MM.1S (cell line): ENCODE measurements around the gene PRXL2A.
"Not testable (repeated sequence)": the region's sequence is repeated elsewhere in the genome, so short reads cannot be mapped to it uniquely, and the experiment has no call there.

ENCODE experiments used
- DNase-seq: peaks from one replicate; pipeline ENCODE4 v3.0.0-alpha.2; 2015
- H2AFZ ChIP-seq: fragments of 300-600 bp; sonication (generic); 2 replicates; pipeline ENCODE4 v1.6.0; 2016; ENCODE audit warnings: antibody characterized with exemption, low read length
- H3F3A ChIP-seq: fragments of 300-600 bp; sonication (generic); 2 replicates; pipeline ENCODE4 v1.6.1; 2016; ENCODE audit warnings: mild to moderate bottlenecking, antibody characterized with exemption, low read length, moderate library complexity, mixed read lengths; ENCODE audit not compliant: insufficient read depth
- H3K27ac ChIP-seq: fragments of 300-600 bp; sonication (generic); 2 replicates; pipeline ENCODE4 v1.5.1; 2016; ENCODE audit warnings: mild to moderate bottlenecking, low read length
- H3K27me3 ChIP-seq: fragments of 300-600 bp; sonication (generic); replicated peaks from 2 replicates; pipeline ENCODE4 v1.6.0; 2016; ENCODE audit warnings: low read length; ENCODE audit not compliant: insufficient read depth
- H3K36me3 ChIP-seq: fragments of 300-600 bp; sonication (generic); replicated peaks from 2 replicates; pipeline ENCODE4 v1.6.1; 2016; ENCODE audit warnings: mild to moderate bottlenecking, low read length, mixed read lengths; ENCODE audit not compliant: insufficient read depth
- H3K4me1 ChIP-seq: fragments of 300-600 bp; sonication (generic); 2 replicates; pipeline ENCODE4 v1.6.1; 2016; ENCODE audit warnings: low read length, mixed read lengths
- H3K4me2 ChIP-seq: fragments of 300-600 bp; sonication (generic); 2 replicates; pipeline ENCODE4 v1.6.0; 2016; ENCODE audit warnings: low read depth, low read length
- H3K4me3 ChIP-seq: fragments of 300-600 bp; sonication (generic); 2 replicates; pipeline ENCODE4 v1.5.1; 2016; ENCODE audit warnings: low read length, mixed read lengths
- H3K79me2 ChIP-seq: fragments of 300-600 bp; sonication (generic); 2 replicates; pipeline ENCODE4 v1.6.1; 2016; ENCODE audit warnings: mixed run types, low read length, mixed read lengths
- H3K9ac ChIP-seq: fragments of 300-600 bp; sonication (generic); 2 replicates; pipeline ENCODE4 v1.6.1; 2016; ENCODE audit warnings: low read length, mixed read lengths
- H3K9me2 ChIP-seq: fragments of 300-600 bp; sonication (generic); replicated peaks from 2 replicates; pipeline ENCODE4 v1.6.1; 2016; ENCODE audit warnings: mild to moderate bottlenecking, low read length, mixed read lengths; ENCODE audit not compliant: insufficient read depth
- H3K9me3 ChIP-seq: fragments of 300-600 bp; sonication (generic); replicated peaks from 2 replicates; pipeline ENCODE4 v1.6.1; 2016; ENCODE audit warnings: mild to moderate bottlenecking, low read length, mixed read lengths; ENCODE audit not compliant: insufficient read depth
- H4K20me1 ChIP-seq: fragments of 300-600 bp; sonication (generic); 2 replicates; pipeline ENCODE4 v1.6.1; 2016; ENCODE audit warnings: mild to moderate bottlenecking, low read length, moderate library complexity, mixed read lengths; ENCODE audit not compliant: insufficient read depth
- CTCF ChIP-seq: fragments of 300-600 bp; sonication (generic); IDR thresholded peaks from 2 replicates; pipeline ENCODE4 v1.5.1; 2016; ENCODE audit warnings: antibody characterized with exemption, low read length, mixed read lengths
- EZH2 ChIP-seq: fragments of 300-600 bp; sonication (generic); optimal IDR thresholded peaks from 2 replicates; pipeline ENCODE3; 2017; ENCODE audit warnings: low read depth, mild to moderate bottlenecking, antibody characterized with exemption, low read length, mixed read lengths
- EZH2phosphoT487 ChIP-seq: fragments of 300-600 bp; sonication (generic); IDR thresholded peaks from 2 replicates; pipeline ENCODE4 v1.6.1; 2018; ENCODE audit warnings: antibody characterized with exemption, low read length

PRXL2A gene

GRCh38 chr10:80474597-80474910, 66.2 kb downstream of the PRXL2A start:
- Histone ChIP-seq H3K27me3 (no peaks in the 10 kb centered on the region), H3K4me3 (no peak overlapping the region), H3K79me2 (no peaks in the 10 kb centered on the region), H4K20me1 (no peaks in the 10 kb centered on the region; the same call in 1 of the 2 replicates), H3K9ac (no peak overlapping the region), H3K4me1 (no peaks in the 10 kb centered on the region), H2AFZ (no peak overlapping the region), H3K9me3 (no peaks in the 10 kb centered on the region), H3K9me2 (no peaks in the 10 kb centered on the region), H3K4me2 (no peak overlapping the region), H3K27ac (no peak overlapping the region), H3F3A (no peaks in the 10 kb centered on the region), H3K36me3 (no peaks in the 10 kb centered on the region)
- TF ChIP-seq EZH2: no peak
- no peak for TF ChIP-seq EZH2phosphoT487
- no peak for TF ChIP-seq CTCF
- no peak for DNase-seq

GRCh38 chr10:80474941-80475340, 66.6 kb downstream of the PRXL2A start:
- Histone ChIP-seq H3K9me3 (no peaks in the 10 kb centered on the region), H3K27me3 (no peaks in the 10 kb centered on the region), H3K9ac (no peak overlapping the region), H3K27ac (no peak overlapping the region), H4K20me1 (no peaks in the 10 kb centered on the region; the same call in 1 of the 2 replicates), H3K4me1 (no peaks in the 10 kb centered on the region), H3K4me3 (no peak overlapping the region), H3F3A (no peaks in the 10 kb centered on the region), H3K36me3 (no peaks in the 10 kb centered on the region), H3K4me2 (no peak overlapping the region), H3K79me2 (no peaks in the 10 kb centered on the region), H2AFZ (no peak overlapping the region), H3K9me2 (no peaks in the 10 kb centered on the region)
- no peak for DNase-seq
- TF ChIP-seq EZH2phosphoT487 (no peak), EZH2 (no peak), CTCF (no peak)

GRCh38 chr10:80475641-80476040, 67.3 kb downstream of the PRXL2A start:
- not testable (repeated sequence) for H3K4me1 ChIP-seq, H3K9me2 ChIP-seq, H3K4me3 ChIP-seq, H3K4me2 ChIP-seq, H3K36me3 ChIP-seq, H4K20me1 ChIP-seq, H3K27ac ChIP-seq, H3K9ac ChIP-seq, H3F3A ChIP-seq, H3K79me2 ChIP-seq, H3K9me3 ChIP-seq, H3K27me3 ChIP-seq, DNase-seq, H2AFZ ChIP-seq

- Histone ChIP-seq H3K27me3 (no peaks in the 10 kb centered on the region), H3K9ac (no peak overlapping the region), H3K79me2 (no peaks in the 10 kb centered on the region), H3K27ac (no peak overlapping the region), H4K20me1 (no peaks in the 10 kb centered on the region; the same call in 1 of the 2 replicates), H3K36me3 (no peaks in the 10 kb centered on the region), H3K9me3 (no peaks in the 10 kb centered on the region), H3F3A (no peaks in the 10 kb centered on the region), H2AFZ (no peak overlapping the region), H3K4me1 (no peaks in the 10 kb centered on the region), H3K9me2 (no peaks in the 10 kb centered on the region), H3K4me3 (no peak overlapping the region), H3K4me2 (no peak overlapping the region)
- DNase-seq: no peak
- no peak for TF ChIP-seq EZH2phosphoT487
- no peak for TF ChIP-seq CTCF
- no peak for TF ChIP-seq EZH2
Measured at GRCh38 chr10:80476685-80477084, 68.3 kb downstream of the PRXL2A start.
